Osteocyte (in vitro differentiated cells): ENCODE results near the gene NT5C1A. TPM values are rescaled to one million over a fixed set of nuclear protein-coding genes. Genes with fewer than 3 reads are reported as not detected.

Source experiments
- DNase-seq: peaks from one replicate; pipeline ENCODE4 v3.0.0; 2021; ENCODE audit warnings: mixed read lengths; ENCODE audit not compliant: unreplicated experiment; ENCODE audit errors: extremely low spot score
- H3K27ac Mint-ChIP-seq: one replicate; pipeline ENCODE4 v1.8.0; 2021; ENCODE audit warnings: mild to moderate bottlenecking, mixed read lengths; ENCODE audit not compliant: unreplicated experiment
- H3K27me3 Mint-ChIP-seq: one replicate; pipeline ENCODE4 v1.8.0; 2021; ENCODE audit warnings: mixed read lengths; ENCODE audit not compliant: unreplicated experiment
- H3K36me3 Mint-ChIP-seq: one replicate; pipeline ENCODE4 v1.8.0; 2021; ENCODE audit warnings: mixed read lengths; ENCODE audit not compliant: unreplicated experiment
- H3K4me1 Mint-ChIP-seq: one replicate; pipeline ENCODE4 v1.8.0; 2021; ENCODE audit warnings: mixed read lengths; ENCODE audit not compliant: unreplicated experiment
- H3K4me3 Mint-ChIP-seq: one replicate; pipeline ENCODE4 v1.8.0; 2021; ENCODE audit warnings: mild to moderate bottlenecking, moderate library complexity, mixed read lengths; ENCODE audit not compliant: unreplicated experiment
- H3K9me3 Mint-ChIP-seq: one replicate; pipeline ENCODE4 v1.8.0; 2021; ENCODE audit warnings: mixed read lengths; ENCODE audit not compliant: unreplicated experiment
- total RNA-seq: library from RNA; stranded (reverse); gene quantifications from 2 replicates; pipeline ENCODE4 v1.2.1, GENCODE V29; 2021
- TF ChIP-seq, protein P1 (sequence below): fragments of 200-600 bp; sonication (generic); IDR thresholded peaks from 2 replicates; pipeline ENCODE4 v1.5.0; 2021; ENCODE audit warnings: antibody characterized with exemption, mild to moderate bottlenecking, moderate library complexity

The NT5C1A gene
- total RNA-seq, 1 donor from 2014 or later: not detected

DNA sequence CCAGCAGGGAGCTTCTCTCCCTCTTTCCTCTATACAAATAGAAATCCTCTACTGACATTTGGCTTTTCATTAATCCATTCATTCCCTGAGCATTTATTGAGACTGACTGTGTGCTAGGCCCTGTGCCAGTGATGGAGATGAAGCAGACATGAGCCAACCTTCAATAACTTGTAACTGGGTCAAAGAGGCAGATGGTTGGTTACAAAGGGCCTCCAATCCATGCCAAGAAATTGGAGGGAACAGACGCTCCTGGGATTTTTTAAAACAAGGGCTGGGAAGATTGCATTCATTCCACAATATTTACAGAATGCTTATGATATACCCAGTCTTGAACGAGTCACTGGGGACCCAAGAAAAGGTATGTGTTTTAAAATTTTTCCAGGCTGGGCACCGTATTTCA, 13.2 kb upstream of the NT5C1A start:
- TF ChIP-seq, protein P1, sequence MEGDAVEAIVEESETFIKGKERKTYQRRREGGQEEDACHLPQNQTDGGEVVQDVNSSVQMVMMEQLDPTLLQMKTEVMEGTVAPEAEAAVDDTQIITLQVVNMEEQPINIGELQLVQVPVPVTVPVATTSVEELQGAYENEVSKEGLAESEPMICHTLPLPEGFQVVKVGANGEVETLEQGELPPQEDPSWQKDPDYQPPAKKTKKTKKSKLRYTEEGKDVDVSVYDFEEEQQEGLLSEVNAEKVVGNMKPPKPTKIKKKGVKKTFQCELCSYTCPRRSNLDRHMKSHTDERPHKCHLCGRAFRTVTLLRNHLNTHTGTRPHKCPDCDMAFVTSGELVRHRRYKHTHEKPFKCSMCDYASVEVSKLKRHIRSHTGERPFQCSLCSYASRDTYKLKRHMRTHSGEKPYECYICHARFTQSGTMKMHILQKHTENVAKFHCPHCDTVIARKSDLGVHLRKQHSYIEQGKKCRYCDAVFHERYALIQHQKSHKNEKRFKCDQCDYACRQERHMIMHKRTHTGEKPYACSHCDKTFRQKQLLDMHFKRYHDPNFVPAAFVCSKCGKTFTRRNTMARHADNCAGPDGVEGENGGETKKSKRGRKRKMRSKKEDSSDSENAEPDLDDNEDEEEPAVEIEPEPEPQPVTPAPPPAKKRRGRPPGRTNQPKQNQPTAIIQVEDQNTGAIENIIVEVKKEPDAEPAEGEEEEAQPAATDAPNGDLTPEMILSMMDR: no peak
- no peaks in the 10 kb centered on the region for H3K4me1 Mint-ChIP-seq
- H3K9me3 Mint-ChIP-seq: no peaks in the 10 kb centered on the region
- no peak overlapping the region for H3K27ac Mint-ChIP-seq
- H3K36me3 Mint-ChIP-seq: no peaks in the 10 kb centered on the region
- peaks cover 84% of the 10 kb centered on the region for H3K27me3 Mint-ChIP-seq
- H3K4me3 Mint-ChIP-seq: no peak overlapping the region
- DNase-seq: no peak

DNA sequence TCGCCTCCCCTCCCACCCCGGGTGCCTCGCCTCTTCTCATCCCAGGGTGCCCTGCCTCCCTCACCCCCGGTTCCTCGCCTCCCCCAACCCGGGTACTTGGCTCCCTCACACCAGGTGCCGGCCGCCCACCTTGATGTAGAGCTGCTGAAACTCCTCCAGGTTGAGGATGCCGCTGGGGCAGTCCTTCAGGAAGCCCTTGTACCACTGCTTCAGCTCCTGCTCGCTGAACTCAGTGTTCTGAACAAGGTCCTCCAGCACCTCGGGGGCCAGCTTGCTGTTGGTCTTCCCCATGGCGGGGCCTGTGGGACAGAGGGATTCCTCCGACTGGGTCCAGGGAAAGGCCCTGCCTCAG, 12.4 kb upstream of the NT5C1A start:
- TF ChIP-seq, protein P1: no peak
- Mint-ChIP-seq H3K4me3 (no peak overlapping the region), H3K9me3 (no peaks in the 10 kb centered on the region), H3K27me3 (peaks cover 84% of the 10 kb centered on the region), H3K36me3 (no peaks in the 10 kb centered on the region), H3K4me1 (no peaks in the 10 kb centered on the region), H3K27ac (no peak overlapping the region)
- no peak for DNase-seq

DNA sequence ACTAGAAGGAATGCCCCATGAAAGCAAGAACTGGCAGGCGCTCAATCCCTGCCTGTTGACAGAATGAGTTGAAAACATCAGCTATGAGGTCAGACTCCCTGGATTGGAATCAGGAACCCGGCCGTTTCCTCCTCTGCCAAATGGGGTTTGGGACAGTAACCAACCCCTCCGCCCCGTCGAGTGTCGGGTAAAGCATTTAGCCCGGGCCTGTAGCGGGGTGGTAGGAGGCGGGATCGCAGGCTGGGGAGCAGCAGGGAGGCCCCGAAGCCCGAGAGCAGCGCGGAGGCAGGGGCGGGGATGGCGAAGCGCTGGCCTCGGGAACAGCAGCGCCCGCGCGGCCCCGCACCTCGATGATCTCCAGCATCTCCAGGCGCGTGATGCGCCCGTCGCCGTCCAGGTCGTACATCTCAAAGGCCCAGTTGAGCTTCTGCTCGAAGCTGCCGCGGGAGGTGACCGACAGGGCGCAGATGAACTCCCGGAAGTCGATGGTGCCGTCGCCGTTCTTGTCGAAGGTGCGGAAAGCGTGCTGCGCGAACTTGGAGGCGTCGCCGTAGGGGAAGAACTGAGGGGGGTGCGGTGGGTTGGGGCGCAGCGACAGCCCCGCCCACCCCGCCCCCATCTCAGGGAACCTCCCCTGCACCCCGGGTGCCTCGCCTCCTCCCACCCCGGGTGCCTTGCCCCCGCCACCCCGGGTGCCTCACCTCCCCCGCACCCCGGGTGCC, 11.8 kb upstream of the NT5C1A start:
- no peaks in the 10 kb centered on the region for H3K36me3 Mint-ChIP-seq
- H3K4me1 Mint-ChIP-seq: no peaks in the 10 kb centered on the region
- no peaks in the 10 kb centered on the region for H3K9me3 Mint-ChIP-seq
- no peak for DNase-seq
- TF ChIP-seq, protein P1: no peak
- H3K4me3 Mint-ChIP-seq: no peak overlapping the region
- peaks cover 82% of the 10 kb centered on the region for H3K27me3 Mint-ChIP-seq
- no peak overlapping the region for H3K27ac Mint-ChIP-seq

DNA sequence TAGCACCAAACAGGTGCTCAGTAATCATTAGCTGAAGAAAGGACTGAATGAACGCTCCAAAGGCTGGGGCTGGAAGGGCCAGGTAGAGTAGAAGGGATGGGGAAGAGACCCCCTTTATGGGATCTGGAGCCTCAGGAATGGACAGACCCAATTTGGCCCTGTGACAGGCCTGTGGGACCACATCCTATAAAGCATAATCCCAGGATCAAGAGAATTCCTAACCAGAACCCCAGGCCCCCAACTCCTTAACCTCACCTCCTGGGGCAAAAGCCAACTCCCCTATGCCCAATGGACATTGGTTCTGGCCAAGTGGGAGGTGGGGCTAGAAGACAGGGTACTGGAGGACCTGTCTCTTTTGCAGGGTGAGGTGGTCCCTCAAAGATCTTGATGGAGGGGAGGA, 10.1 kb upstream of the NT5C1A start:
- DNase-seq: no peak
- H3K27ac Mint-ChIP-seq: no peak overlapping the region
- TF ChIP-seq, protein P1: no peak
- no peak overlapping the region for H3K4me3 Mint-ChIP-seq
- H3K4me1 Mint-ChIP-seq: no peaks in the 10 kb centered on the region
- H3K36me3 Mint-ChIP-seq: no peaks in the 10 kb centered on the region
- H3K27me3 Mint-ChIP-seq: peaks cover 69% of the 10 kb centered on the region
- no peaks in the 10 kb centered on the region for H3K9me3 Mint-ChIP-seq

DNA sequence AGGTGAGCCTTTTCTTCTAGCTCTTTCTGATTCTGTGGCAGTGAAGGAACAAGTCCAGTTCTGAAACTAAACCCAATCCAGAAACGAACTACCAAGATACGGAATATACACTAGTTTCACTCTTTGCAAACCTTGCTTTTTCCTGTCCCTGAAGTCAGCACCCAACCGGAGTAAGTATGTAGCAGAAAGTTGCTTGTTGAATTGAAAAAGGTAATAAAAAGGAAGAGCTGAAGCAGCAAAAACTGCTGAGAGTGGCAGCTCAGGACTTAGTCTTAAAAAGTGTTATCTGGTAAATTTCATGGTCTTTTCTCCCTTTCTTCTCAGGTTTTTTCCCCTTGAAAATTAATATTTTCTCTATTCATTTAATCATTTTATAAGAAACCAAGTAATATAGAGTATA, 9.4 kb upstream of the NT5C1A start:
- Mint-ChIP-seq H3K27ac (no peak overlapping the region), H3K9me3 (no peaks in the 10 kb centered on the region), H3K4me1 (peaks cover 4% of the 10 kb centered on the region), H3K4me3 (no peak overlapping the region), H3K27me3 (peaks cover 62% of the 10 kb centered on the region), H3K36me3 (no peaks in the 10 kb centered on the region)
- DNase-seq: no peak
- TF ChIP-seq, protein P1: no peak
